GM10266 (cell line): ENCODE data around the gene HS1BP3.

Experiments used
- DNase-seq: peaks from one replicate; pipeline ENCODE4 v3.0.0; 2012; ENCODE audit errors: extremely low spot score
- TF ChIP-seq, protein P1 (sequence below): IDR thresholded peaks from 2 replicates; pipeline ENCODE4 v1.5.1; 2012; ENCODE audit warnings: mild to moderate bottlenecking, low read depth; ENCODE audit not compliant: control insufficient read depth, insufficient read depth; ENCODE audit errors: missing control alignments

HS1BP3 gene

DNA sequence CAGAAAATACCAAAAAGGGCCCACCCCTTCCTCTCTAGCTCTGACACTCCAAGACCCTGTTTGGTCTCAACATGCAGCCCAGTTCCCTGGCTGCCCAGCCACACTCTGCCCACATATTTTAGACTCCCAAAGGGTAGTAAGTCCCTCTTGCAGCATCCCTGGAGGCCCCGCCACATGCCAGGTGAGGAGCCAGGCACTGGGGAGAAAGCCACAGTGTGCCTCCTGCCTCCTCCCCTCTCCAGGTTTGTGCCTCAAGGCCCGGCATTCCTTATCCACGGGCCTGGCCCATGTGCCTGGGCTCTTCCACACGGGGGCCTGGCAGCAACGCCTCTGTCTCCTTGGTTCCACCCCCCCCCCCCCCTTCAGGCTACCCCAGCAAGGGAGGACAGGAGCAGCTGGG is 75.5 kb downstream of the HS1BP3 start:
- TF ChIP-seq, protein P1, sequence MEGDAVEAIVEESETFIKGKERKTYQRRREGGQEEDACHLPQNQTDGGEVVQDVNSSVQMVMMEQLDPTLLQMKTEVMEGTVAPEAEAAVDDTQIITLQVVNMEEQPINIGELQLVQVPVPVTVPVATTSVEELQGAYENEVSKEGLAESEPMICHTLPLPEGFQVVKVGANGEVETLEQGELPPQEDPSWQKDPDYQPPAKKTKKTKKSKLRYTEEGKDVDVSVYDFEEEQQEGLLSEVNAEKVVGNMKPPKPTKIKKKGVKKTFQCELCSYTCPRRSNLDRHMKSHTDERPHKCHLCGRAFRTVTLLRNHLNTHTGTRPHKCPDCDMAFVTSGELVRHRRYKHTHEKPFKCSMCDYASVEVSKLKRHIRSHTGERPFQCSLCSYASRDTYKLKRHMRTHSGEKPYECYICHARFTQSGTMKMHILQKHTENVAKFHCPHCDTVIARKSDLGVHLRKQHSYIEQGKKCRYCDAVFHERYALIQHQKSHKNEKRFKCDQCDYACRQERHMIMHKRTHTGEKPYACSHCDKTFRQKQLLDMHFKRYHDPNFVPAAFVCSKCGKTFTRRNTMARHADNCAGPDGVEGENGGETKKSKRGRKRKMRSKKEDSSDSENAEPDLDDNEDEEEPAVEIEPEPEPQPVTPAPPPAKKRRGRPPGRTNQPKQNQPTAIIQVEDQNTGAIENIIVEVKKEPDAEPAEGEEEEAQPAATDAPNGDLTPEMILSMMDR, result no peak

GRCh38 chr2:20574930-20575329 is 76.0 kb downstream of the HS1BP3 start:
- TF ChIP-seq, protein P1, result no peak
- DNase-seq, result no peak

More for the DNA sequence above, 75.5 kb downstream of the HS1BP3 start:
- DNase-seq, result no peak

GRCh38 chr2:20574423-20574911 is 76.4 kb downstream of the HS1BP3 start:
- no peak for DNase-seq
- TF ChIP-seq, protein P1, result no peak

DNA sequence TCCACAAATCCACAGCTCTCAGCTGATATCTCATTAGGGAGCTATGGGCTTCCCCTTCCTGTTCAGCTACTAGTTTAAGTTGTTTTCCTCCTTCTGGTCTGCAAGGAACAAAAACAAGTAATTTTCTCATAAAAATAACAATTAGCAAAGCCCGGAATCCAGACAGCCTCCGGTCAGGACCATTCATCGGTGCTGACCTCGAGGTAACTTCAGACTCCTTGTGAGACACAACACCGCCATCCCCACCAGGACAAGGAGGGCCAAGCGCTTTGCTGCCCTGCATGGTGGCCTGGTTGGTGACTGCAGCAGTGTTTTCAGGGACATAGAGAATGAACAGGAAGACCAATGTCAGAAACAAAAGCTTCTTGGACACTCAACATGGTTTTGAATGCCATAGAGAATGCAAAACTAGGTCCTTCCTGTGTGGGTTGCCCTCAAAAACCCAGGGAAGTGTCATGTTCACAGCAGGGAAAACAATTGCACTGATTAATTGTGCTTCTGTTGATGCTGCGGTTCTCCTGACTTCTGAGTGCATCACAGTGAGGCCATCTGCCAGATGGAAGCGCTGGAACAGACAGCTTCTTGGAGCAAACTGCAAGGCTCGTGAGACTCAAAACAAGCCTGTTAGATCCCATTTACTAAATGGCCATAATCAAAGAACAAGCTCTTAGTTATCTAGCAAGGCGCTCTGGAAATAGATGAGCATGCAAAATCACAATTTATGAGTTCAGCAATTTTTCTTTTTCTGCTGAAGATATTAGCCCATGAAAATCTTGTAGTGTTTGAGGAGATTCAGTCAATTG is 77.1 kb downstream of the HS1BP3 start:
- DNase-seq, result no peak
- TF ChIP-seq, protein P1, result no peak

GRCh38 chr2:20572221-20572620 is 78.7 kb downstream of the HS1BP3 start:
- DNase-seq, result no peak
- TF ChIP-seq, protein P1, result no peak

DNA sequence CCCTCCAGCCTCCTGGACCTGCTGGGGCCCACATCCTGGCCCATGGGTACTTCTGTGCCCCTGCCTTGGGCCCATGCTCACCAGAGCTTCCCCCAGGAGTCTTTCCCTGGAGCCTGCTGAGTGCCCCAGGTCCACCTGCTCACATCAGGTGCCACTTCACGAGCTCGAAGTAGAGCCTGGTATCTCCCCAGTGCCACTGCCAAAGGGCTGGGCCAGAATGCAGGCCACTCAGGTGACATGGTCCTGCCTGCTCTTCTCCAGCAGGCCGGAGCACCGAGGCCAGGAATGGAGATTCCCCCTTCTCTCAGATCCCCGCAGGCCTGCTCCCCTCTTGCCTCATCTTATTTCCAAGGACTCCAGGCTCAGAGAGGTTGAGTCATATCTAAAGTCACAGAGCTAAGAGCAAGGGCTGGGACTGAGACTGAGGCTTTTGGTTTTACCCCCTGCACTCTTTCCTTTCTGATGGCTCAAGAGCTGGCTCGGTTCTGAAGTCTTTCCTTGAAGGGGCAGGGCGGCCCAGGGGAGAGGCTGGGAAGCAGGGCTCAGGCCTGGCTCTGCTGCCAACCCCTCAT is 79.2 kb downstream of the HS1BP3 start:
- TF ChIP-seq, protein P1, result no peak
- DNase-seq, result no peak

DNA sequence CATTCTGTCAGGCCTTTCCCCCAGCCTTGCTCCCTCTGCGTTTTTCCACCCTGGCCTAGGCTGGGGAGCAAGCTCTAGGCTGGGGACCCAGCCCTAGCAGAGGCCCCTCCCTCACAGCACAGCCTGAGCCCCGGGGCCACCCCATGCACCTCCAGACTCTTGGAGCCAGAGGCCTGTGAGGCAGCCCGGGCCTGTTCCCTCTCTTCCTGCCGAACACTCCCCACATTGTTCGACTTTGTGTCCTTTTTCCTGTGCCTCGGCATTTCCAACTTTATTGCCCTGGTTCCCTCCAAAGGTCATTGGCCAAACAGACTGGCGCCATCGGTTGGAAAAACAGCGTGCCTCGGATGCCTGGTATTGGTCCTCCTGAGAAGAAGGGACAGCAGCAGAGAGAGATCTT is 79.7 kb downstream of the HS1BP3 start:
- DNase-seq, result no peak
- TF ChIP-seq, protein P1, result no peak
